Stimulated activated CD4-positive, alpha-beta T cell treated with anti-CD3 and anti-CD28 coated beads, Interleukin-15, amount 100 ng/mL, for 48 hours (primary cell): ENCODE data around the gene RNF224.
"Not testable (repeated sequence)": the region's sequence is repeated elsewhere in the genome, so short reads cannot be mapped to it uniquely, and the experiment has no call there.

ENCODE experiments used
- DNase-seq, 2 donors: peaks; one replicate each; pipeline ENCODE4 v3.0.0-alpha.2; 2020; ENCODE audit warnings: low read depth in 2 of 2

The RNF224 gene

GRCh38 chr9:137253717-137254623 lies 26.7 kb downstream of the RNF224 start:
- no peak for DNase-seq

GRCh38 chr9:137254624-137255447 lies 27.5 kb downstream of the RNF224 start, which contains the start of gene NELFB:
Gene NELFB (plus strand): TSS chr9:137255327.
- DNase-seq = peak; percentile 82 to 94

- DNase-seq = peak in 1 of 2 donors; percentile 22
These were observed 28.3 kb downstream of the RNF224 start for GRCh38 chr9:137255448-137256114.

GRCh38 chr9:137256362-137256761 lies 29.1 kb downstream of the RNF224 start:
- no peak for DNase-seq

- no peak for DNase-seq
These were observed 29.6 kb downstream of the RNF224 start for GRCh38 chr9:137256856-137257255.

GRCh38 chr9:137262173-137262908 lies 35.0 kb downstream of the RNF224 start:
- DNase-seq = not testable (repeated sequence)

GRCh38 chr9:137262909-137263285 lies 35.6 kb downstream of the RNF224 start:
- DNase-seq = no peak

- DNase-seq = no peak
These were observed 36.2 kb downstream of the RNF224 start for GRCh38 chr9:137263506-137263905.

GRCh38 chr9:137264067-137264466 lies 36.8 kb downstream of the RNF224 start:
- DNase-seq = no peak

GRCh38 chr9:137265496-137266161 lies 38.3 kb downstream of the RNF224 start:
- DNase-seq = no peak

- DNase-seq = no peak
These were observed 38.8 kb downstream of the RNF224 start for GRCh38 chr9:137266162-137266527.

- no peak for DNase-seq
These were observed 39.5 kb downstream of the RNF224 start for GRCh38 chr9:137266585-137267453.

GRCh38 chr9:137267933-137268355 lies 40.6 kb downstream of the RNF224 start:
- no peak for DNase-seq

- no peak for DNase-seq
These were observed 41.4 kb downstream of the RNF224 start for GRCh38 chr9:137268538-137269201.

- no peak for DNase-seq
These were observed 42.0 kb downstream of the RNF224 start for GRCh38 chr9:137269231-137269772.

- DNase-seq = no peak
These were observed 43.8 kb downstream of the RNF224 start for GRCh38 chr9:137270929-137271695.

- DNase-seq = no peak
These were observed 44.4 kb downstream of the RNF224 start for GRCh38 chr9:137271696-137272076.
